ENCODE data around the gene SH2D3A.

DNA sequence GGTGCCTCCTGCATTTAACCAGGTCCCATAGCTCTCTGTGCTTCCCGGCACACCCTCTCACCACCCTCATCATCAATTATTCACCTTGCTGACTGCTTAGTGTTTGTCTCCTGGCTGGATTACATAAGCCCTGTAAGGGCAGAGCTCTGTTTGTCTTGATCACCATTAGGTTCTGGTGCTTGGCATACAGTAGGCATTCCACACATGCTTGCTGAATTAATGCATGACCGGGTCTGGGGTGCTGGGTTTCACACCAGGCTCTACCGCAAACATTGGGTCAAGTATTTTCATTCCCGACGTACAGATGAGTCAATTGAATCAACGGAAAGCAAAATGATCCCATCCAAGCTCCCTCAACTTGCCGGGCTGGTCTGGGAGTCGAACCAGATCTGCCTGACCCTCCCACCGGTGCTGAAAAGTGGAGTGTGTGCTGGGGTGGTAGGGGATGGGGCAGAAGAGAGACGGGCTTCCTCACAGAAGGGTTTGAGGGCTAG is 33.8 kb upstream of the SH2D3A start:
- TF ChIP-seq ZNF324 (tag by site-specific recombination; IDR thresholded peaks at IDR 0.05) (no peak), ZNF19 (tag by site-specific recombination; IDR thresholded peaks at IDR 0.05; ENCODE audit: low read depth) (no peak), TCF7L2 (IDR thresholded peaks at IDR 0.05; ENCODE audit: borderline replicate concordance, low read depth, low read length) (no peak), ZNF121 (tag by site-specific recombination; IDR thresholded peaks at IDR 0.05) (no peak), ZNF501 (tag by site-specific recombination; IDR thresholded peaks at IDR 0.05) (no peak), MYNN (tag by site-specific recombination; IDR thresholded peaks at IDR 0.05; ENCODE audit: borderline replicate concordance) (no peak), MEIS1 (CRISPR knock-in tag; IDR thresholded peaks at IDR 0.05; ENCODE audit: borderline replicate concordance) (no peak), ZBTB1 (tag by site-specific recombination; IDR thresholded peaks at IDR 0.05) (no peak)
- TF ChIP-seq, protein P1, sequence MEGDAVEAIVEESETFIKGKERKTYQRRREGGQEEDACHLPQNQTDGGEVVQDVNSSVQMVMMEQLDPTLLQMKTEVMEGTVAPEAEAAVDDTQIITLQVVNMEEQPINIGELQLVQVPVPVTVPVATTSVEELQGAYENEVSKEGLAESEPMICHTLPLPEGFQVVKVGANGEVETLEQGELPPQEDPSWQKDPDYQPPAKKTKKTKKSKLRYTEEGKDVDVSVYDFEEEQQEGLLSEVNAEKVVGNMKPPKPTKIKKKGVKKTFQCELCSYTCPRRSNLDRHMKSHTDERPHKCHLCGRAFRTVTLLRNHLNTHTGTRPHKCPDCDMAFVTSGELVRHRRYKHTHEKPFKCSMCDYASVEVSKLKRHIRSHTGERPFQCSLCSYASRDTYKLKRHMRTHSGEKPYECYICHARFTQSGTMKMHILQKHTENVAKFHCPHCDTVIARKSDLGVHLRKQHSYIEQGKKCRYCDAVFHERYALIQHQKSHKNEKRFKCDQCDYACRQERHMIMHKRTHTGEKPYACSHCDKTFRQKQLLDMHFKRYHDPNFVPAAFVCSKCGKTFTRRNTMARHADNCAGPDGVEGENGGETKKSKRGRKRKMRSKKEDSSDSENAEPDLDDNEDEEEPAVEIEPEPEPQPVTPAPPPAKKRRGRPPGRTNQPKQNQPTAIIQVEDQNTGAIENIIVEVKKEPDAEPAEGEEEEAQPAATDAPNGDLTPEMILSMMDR (tag by site-specific recombination; IDR thresholded peaks at IDR 0.05) = no peak
- TF ChIP-seq, protein P2, sequence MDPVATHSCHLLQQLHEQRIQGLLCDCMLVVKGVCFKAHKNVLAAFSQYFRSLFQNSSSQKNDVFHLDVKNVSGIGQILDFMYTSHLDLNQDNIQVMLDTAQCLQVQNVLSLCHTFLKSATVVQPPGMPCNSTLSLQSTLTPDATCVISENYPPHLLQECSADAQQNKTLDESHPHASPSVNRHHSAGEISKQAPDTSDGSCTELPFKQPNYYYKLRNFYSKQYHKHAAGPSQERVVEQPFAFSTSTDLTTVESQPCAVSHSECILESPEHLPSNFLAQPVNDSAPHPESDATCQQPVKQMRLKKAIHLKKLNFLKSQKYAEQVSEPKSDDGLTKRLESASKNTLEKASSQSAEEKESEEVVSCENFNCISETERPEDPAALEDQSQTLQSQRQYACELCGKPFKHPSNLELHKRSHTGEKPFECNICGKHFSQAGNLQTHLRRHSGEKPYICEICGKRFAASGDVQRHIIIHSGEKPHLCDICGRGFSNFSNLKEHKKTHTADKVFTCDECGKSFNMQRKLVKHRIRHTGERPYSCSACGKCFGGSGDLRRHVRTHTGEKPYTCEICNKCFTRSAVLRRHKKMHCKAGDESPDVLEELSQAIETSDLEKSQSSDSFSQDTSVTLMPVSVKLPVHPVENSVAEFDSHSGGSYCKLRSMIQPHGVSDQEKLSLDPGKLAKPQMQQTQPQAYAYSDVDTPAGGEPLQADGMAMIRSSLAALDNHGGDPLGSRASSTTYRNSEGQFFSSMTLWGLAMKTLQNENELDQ (tag by site-specific recombination; IDR thresholded peaks at IDR 0.05; ENCODE audit: low read depth) = no peak

Data from HEK293 (cell line).